Upper lobe of right lung (tissue), 1 donor: ENCODE measurements around the gene VENTX. TPM values are rescaled to one million over a fixed set of nuclear protein-coding genes. Genes with fewer than 3 reads are reported as not detected.

ENCODE experiments used
- ATAC-seq: fragments of 200-7000 bp; cut with Tn5 transposase; one replicate; pipeline ENCODE4 v1.9.1; 2020; ENCODE audit warnings: mild to moderate bottlenecking, moderate library complexity
- DNase-seq: peaks from one replicate; pipeline ENCODE4 v3.0.0-alpha.2; 2020
- H3K27ac ChIP-seq: fragments of 200-600 bp; one replicate; pipeline ENCODE4 v1.8.0; 2022
- H3K27me3 ChIP-seq: fragments of 200-600 bp; one replicate; pipeline ENCODE4 v1.8.0; 2022; ENCODE audit warnings: mild to moderate bottlenecking
- H3K36me3 ChIP-seq: fragments of 200-600 bp; one replicate; pipeline ENCODE4 v1.8.0; 2022
- H3K4me1 ChIP-seq: fragments of 200-600 bp; one replicate; pipeline ENCODE4 v1.8.0; 2022
- H3K4me3 ChIP-seq: fragments of 200-600 bp; one replicate; pipeline ENCODE4 v1.8.0; 2022; ENCODE audit warnings: mild to moderate bottlenecking
- H3K9me3 ChIP-seq: fragments of 200-600 bp; one replicate; pipeline ENCODE4 v1.8.0; 2022
- CTCF ChIP-seq: fragments of 200-600 bp; IDR thresholded peaks from one replicate; pipeline ENCODE4 v1.8.0; 2022; ENCODE audit warnings: antibody characterized with exemption
- intact Hi-C: fragments of 100-400 bp; cut with DNase I; formaldehyde crosslinking; loops from one replicate; pipeline ENCODE4 v1.11.0; 2022
- total RNA-seq: library from RNA; stranded (reverse); fragmentation: NEBNext Ultra II Directional; extraction: Animal tissue kit (Norgen Biotek cat#: 25700); gene quantifications from one replicate; pipeline ENCODE4 v1.2.1, GENCODE V29; 2021
- donor health status: DM: no; HTN: yes; CAD: no; lungs with severe emphysema.

VENTX gene
- total RNA-seq, 1 donor from 2014 or later = 3.4 TPM

GRCh38 chr10:133191651-133192050, 46.0 kb upstream of the VENTX start:
- H3K4me1 ChIP-seq = no peaks in the 10 kb centered on the region
- no peak overlapping the region for H3K4me3 ChIP-seq
- DNase-seq (no peak), ATAC-seq (no peak)
- no peak overlapping the region for H3K27ac ChIP-seq
- H3K36me3 ChIP-seq = no peaks in the 10 kb centered on the region
- no peak for TF ChIP-seq CTCF
- H3K9me3 ChIP-seq = no peaks in the 10 kb centered on the region
- intact Hi-C loops = no loop called here
- H3K27me3 ChIP-seq = no peaks in the 10 kb centered on the region

- H3K4me3 ChIP-seq = no peak overlapping the region
- no peaks in the 10 kb centered on the region for H3K4me1 ChIP-seq
- intact Hi-C loops = no loop called here
- H3K27me3 ChIP-seq = no peaks in the 10 kb centered on the region
- DNase-seq (no peak), ATAC-seq (no peak)
- no peak overlapping the region for H3K27ac ChIP-seq
- H3K36me3 ChIP-seq = no peaks in the 10 kb centered on the region
- no peak for TF ChIP-seq CTCF
- H3K9me3 ChIP-seq = no peaks in the 10 kb centered on the region
These were observed 43.5 kb upstream of the VENTX start for GRCh38 chr10:133194151-133194550.

- intact Hi-C loops = no loop called here
- no peaks in the 10 kb centered on the region for H3K36me3 ChIP-seq
- ATAC-seq = no peak
- no peak overlapping the region for H3K4me3 ChIP-seq
- no peak for TF ChIP-seq CTCF
- no peak for DNase-seq
- H3K27me3 ChIP-seq = no peaks in the 10 kb centered on the region
- H3K9me3 ChIP-seq = no peaks in the 10 kb centered on the region
- no peaks in the 10 kb centered on the region for H3K4me1 ChIP-seq
- no peak overlapping the region for H3K27ac ChIP-seq
These were observed 42.6 kb upstream of the VENTX start for GRCh38 chr10:133195096-133195495.

GRCh38 chr10:133195611-133196010, 42.0 kb upstream of the VENTX start:
- H3K27me3 ChIP-seq = no peaks in the 10 kb centered on the region
- no peak overlapping the region for H3K27ac ChIP-seq
- no peaks in the 10 kb centered on the region for H3K36me3 ChIP-seq
- DNase-seq (no peak), ATAC-seq (no peak)
- no peaks in the 10 kb centered on the region for H3K9me3 ChIP-seq
- no peak for TF ChIP-seq CTCF
- no peaks in the 10 kb centered on the region for H3K4me1 ChIP-seq
- intact Hi-C loops = no loop called here
- no peak overlapping the region for H3K4me3 ChIP-seq

- DNase-seq (no peak), ATAC-seq (no peak)
- H3K9me3 ChIP-seq = no peaks in the 10 kb centered on the region
- H3K27ac ChIP-seq = no peak overlapping the region
- no peak overlapping the region for H3K4me3 ChIP-seq
- TF ChIP-seq CTCF = no peak
- H3K36me3 ChIP-seq = no peaks in the 10 kb centered on the region
- no peaks in the 10 kb centered on the region for H3K4me1 ChIP-seq
- intact Hi-C loops = no loop called here
- H3K27me3 ChIP-seq = no peaks in the 10 kb centered on the region
These were observed 41.3 kb upstream of the VENTX start for GRCh38 chr10:133196221-133196915.
